NT2/D1 (cell line): Measurements from ENCODE around the gene CNPY4.

ENCODE experiments used
- SUZ12 ChIP-seq: IDR thresholded peaks from 2 replicates; pipeline ENCODE4 v1.6.1; 2011; ENCODE audit not compliant: insufficient read length, insufficient read depth; ENCODE audit errors: extremely low read depth
- YY1 ChIP-seq: IDR thresholded peaks from 2 replicates; pipeline ENCODE4 v1.6.1; 2011; ENCODE audit not compliant: insufficient read length, insufficient read depth
- ZNF274 ChIP-seq: IDR thresholded peaks from 2 replicates; pipeline ENCODE4 v1.6.1; 2011; ENCODE audit warnings: mild to moderate bottlenecking, low read depth, low read length

DNA sequence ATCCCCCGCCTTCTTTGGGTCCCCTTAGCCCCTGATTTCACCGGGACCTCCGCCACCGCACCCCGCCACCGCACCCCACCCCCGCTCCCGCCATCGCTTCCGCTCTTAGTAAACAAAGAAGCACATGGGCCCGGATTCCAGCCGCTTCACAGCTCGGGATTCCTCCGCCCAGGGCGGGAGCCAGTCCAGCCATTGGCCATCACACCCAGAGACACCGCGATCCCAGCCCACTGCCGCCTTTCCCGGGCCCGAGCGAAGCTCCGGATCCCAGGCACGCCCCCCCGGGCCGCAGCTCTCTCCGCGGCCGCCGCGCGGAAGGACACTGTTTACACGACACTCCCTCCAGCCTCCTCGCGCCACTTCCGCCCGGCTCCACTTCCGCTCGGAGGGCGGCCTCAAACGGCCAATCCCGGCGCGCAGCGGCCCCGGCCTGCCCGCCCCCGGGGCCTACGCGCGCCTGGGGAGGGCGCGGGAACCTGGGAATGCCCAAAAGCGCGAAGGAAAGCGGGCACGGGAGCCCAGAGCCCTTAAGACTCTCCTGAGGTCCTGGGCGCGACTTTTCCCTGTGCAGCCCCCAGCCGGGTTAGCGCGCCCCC lies 18.9 kb upstream of the CNPY4 start:
- no peak for TF ChIP-seq SUZ12
- TF ChIP-seq ZNF274, result no peak
- TF ChIP-seq YY1, result no peak
